Sigmoid colon (tissue), 4 donors: ENCODE measurements around the gene FCRL1.

Experiments used
- CTCF ChIP-seq, 4 experiments: fragments of 450-650 bp in 3 of 4; fragments of 200-600 bp in 1 of 4; IDR thresholded peaks; one replicate each; pipeline ENCODE4 v1.5.1; 2016 to 2019; ENCODE audit warnings: antibody characterized with exemption in 4 of 4, mild to moderate bottlenecking in 3 of 4, moderate library complexity in 2 of 4
- POLR2AphosphoS5 ChIP-seq, 4 donors: sonication (generic); formaldehyde crosslinking; IDR thresholded peaks; one replicate each; pipeline ENCODE4 v1.6.1; 2017; ENCODE audit warnings: antibody characterized with exemption in 4 of 4

GRCh38 chr1:157782931-157783330 lies 37.0 kb downstream of the FCRL1 start:
- TF ChIP-seq CTCF (IDR thresholded peaks at IDR 0.05) (no peak), POLR2AphosphoS5 (IDR thresholded peaks at IDR 0.05) (no peak)
